T-helper 22 cell (primary cell): Measurements from ENCODE around the gene SPDYE16.
"Not testable (repeated sequence)": the region's sequence is repeated elsewhere in the genome, so short reads cannot be mapped to it uniquely, and the experiment has no call there.

ENCODE experiments used
- DNase-seq: peaks from one replicate; pipeline ENCODE4 v3.0.0-alpha.2; 2020; ENCODE audit warnings: low read depth

The SPDYE16 gene

DNA sequence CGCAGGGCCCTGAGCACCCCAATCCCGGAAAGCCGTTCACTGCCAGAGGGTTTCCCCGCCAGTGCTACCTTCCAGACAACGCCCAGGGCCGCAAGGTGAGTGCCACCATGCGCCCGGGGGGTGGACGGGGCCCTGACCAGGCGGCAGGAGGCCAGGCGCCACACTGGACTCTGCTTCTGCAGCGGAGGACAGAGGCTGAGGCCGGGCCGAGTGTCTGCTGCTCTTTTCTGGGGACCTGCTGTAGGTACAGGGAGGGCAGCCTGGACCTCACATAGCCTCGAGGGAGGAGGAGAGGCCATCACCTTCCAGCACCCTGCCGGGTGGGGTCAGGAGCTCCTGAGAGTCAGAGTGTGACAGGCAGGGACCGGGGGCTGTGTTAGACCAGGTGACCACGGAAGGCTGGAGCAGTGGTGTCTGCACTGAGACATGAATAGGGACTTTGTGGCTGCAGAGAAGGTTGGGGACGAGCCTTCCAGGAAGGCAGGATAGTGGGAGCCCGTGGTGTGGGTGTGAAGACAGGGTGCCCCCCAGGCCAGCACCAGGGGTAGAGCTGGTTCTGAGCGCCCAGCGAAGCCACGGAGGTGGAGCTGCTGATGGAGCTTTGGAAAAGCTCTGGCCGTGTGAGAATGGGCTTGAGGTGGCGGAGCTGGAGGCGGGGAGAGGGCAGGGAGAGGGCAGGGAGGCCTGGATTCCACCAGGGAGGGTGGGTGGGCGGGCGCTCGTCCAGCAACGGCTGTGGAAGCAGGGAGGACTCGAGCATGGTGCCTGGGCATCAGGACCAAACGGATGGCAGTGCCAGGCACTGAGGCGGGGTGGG, 38.5 kb downstream of the SPDYE16 start:
- DNase-seq = not testable (repeated sequence)

DNA sequence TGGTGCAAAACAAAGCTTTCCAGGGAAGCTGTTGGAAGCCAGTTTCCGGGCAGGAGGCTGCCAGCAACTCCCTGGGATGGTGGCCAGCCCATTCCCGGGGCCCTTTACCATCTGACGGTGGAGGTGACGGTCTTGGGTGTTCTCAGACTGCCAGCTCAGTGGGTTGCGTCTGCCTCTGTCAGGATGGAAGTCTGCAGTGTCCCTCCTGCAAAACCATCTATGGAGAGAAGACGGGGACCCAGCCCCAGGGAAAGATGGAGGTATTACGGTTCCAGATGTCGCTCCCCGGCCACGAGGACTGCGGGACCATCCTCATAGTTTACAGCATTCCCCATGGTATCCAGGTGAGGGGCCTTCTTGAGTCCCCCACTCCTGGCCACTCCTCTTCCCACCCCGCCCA, 39.9 kb downstream of the SPDYE16 start:
- not testable (repeated sequence) for DNase-seq

DNA sequence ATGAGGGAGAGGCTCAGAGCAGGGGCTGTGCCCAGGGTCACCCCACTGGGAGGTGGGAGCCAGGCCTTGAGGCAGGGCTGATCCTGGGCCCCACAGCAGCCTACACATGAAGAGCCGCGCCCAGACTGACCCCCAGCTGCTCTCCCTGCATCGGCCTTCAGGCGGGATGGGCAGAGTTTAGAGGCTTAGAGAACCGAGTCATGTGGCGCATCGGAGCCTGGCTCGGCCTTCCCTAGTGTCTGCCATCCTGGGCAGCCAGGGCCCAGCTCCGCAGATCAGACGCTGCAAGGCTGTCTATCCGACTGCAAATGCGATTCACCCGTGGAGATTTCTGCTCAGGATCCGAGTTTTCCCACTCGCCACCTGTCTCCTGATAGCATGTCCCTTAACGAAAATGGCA, 40.3 kb downstream of the SPDYE16 start:
- DNase-seq = not testable (repeated sequence)

DNA sequence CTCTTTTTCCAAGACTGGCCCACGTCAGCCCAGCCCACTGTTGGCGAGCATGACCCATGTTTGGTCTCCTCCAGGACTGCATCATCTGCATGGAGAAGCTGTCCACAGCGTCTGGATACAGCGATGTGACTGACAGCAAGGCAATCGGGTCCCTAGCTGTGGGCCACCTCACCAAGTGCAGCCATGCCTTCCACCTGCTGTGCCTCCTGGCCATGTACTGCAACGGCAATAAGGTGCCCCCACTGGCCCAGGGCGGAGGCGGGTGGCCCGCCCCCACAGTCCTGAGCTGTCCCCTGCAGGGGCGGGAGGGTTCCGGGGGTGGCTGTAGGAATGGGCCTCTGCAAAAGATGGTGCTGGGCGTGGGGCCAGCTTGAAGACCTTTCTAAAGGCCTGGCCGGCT, 40.9 kb downstream of the SPDYE16 start:
- DNase-seq = not testable (repeated sequence)

DNA sequence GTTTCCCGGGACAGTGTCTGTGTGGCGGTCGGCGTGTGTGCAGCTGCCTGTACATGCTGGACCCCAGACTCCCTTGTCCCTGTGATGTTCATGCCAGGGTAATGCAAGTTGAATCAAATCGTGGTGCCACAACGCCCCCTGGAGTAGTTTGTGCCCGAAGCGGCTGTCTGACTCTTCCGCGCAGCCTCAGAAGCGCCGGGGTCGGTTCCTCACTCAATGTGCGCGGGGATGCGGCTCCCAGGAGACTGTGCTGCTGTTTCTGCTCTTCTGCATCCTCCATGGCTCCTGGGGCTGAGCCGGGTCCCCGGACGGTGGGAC, 43.2 kb downstream of the SPDYE16 start:
- DNase-seq = not testable (repeated sequence)

DNA sequence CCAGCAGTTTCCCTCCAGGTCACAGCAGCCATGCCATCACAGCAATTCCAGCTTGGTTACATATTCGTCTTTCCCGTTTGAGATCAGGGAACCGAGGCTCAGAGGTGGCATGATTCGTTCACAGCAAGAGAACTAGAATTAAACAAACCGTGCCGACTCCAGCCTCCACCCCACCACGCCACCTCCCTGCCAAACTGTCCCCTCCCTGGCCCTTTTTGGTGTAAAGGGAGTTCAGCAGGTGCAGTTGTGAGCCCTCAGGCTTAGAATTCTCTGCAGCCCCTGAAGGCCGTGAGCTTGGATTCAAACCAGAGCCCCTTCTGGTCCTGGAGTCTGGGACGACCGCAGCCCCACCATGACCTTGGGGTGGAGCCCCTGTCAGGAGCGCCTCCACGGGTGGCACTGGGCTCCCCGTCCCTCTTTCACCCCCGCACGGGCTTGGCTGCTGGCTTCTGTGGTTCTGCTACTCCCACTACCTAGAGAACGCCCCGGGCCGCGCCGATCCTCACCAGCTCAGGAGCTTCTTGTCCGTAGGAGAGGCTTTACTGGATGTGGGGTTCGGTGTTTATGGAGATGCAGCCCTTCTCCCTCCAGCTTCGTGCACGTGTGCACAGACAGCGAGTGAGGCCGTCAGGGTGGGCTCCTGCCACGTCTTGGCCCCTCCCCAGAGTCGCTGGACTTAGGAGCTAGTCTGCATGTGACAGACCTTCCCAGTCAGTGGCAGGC, 43.7 kb downstream of the SPDYE16 start:
- not testable (repeated sequence) for DNase-seq

DNA sequence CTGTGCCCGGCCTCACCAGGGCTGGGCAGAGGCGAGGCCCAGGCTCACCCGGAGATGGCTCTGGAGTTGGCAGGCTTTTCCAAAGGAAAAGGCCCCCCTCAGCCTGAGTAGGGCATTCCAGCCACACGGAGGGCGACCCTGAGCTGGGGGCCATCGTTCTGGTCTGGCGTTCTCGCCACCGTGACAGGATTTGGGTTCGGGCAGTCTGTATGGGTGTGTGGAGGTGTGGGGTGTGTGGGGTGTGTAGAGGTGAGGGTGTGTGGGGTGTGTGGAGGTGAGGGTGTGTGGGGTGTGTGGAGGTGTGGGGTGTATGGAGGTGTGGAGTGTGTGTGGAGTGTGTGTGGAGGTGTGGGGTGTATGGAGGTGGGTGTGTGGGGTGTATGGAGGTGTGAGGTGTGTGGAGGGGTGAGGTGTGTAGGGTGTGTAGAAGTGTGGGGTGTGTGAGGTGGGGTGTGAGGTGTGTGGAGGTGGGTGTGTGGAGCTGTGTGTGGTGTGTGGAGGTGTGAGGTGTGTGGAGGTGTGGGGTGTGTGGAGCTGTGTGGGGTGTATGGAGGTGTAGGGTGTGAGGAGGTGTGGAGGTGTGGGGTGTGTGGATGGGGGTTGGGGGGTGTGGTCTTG, 44.4 kb downstream of the SPDYE16 start:
- not testable (repeated sequence) for DNase-seq

DNA sequence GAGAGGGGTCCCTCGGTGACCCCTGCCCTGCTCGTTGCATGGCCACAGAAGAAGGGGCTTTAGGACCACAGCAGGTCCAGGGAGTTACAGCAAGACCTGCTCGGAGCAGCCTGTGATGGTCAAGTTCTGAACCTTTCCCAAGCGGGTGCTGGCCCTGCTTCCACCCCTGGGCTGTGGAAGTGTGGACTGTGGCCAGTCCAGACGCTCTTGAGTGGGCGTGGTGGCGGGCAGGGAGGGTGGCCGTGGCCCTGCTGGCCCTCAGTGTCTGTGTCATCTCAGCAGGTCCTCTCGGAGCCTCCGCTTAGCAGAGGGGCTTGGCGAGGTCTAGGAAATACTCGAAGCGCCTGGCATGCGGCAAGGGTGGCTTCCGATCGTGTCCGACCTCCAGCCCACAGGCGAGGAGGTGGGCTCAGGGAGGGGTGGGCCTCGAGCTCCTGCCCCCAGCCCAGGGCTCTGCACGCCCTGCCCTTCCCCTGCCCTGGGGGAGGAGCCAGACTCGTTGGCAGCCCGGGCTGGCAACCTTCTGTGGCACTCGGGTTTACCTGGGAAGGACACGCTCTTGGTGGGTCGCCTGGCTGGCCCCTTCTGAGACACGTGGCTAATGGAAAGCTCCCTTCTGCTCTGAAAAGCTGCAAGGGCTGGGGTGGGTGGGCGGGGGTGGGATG, 45.0 kb downstream of the SPDYE16 start:
- not testable (repeated sequence) for DNase-seq

DNA sequence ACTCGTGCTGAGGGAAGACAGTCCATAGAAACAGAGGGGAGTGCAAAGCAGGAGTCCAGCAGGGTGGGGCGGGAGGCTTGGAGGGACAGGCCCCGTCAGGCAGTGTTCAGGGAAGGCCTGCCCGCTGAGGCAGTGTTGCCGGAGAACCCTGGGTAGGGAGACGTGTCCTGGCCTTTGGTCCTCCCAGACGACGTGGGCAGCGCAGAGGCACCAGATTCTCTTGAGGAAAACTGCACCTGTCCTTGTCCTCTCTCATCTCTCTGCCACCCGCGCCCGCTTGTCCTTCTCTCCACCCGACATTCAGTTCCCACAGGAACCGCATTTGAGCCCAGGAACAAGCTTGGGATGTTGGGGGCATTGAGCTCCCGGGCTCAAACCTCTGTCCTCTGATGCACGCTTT, 47.4 kb downstream of the SPDYE16 start:
- DNase-seq = not testable (repeated sequence)

DNA sequence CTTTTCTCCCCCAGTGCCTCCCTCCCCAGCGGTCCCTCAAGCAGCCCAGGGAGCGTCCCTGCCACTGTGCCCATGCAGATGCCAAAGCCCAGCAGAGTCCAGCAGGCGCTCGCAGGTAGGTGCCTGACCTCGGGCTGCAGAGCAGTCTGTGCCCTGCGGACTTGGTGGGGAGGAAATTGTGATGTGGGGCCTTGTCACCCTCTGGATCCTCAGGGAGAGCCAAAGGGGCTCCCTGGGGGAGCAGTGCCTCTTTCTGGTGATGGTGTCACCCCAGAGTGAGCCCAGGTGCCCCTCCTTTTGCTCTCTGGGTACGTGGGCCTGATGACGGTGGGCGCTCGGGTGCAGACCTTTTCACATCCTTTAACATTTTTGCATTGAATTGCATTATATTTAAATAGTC, 51.0 kb downstream of the SPDYE16 start:
- not testable (repeated sequence) for DNase-seq

DNA sequence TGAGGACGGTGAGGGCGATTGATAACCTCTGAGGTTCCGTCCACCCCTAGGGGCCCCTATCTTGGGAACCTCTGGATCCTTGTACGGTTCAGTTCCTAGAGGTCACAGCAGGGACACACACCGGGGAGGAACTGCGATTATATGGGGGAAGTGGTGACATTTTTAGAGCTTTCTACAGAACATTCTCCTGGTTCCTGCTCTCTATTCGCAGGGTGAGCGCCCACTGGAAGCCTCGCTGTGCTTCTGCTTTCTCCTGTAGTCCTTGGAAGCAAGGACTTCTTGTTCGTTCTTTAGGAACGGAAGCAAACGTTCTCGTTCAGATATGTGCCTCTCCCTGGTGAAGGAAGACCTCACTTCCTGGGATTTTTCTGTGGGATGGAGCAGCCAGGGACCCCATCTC, 55.1 kb downstream of the SPDYE16 start:
- not testable (repeated sequence) for DNase-seq

DNA sequence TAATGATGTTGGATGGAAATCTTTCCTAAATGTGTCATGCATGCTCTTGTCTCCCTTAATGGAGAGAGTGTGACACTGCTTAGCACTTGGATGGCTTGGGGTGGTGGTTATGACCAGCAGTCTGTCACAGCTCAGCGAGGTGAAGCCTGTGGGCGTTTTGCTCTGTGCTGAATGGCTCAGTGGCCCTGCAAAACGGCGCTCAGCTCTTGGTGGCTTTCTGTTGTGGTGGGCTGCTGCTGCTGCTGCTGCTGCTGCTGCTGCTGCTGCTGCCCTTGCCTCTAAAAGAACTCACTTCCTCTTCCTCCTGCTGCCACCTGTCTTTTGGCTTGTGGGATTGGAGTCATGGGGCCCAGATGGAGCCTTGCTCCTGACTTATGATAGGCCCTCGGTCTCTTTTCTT, 56.5 kb downstream of the SPDYE16 start:
- DNase-seq = not testable (repeated sequence)

DNA sequence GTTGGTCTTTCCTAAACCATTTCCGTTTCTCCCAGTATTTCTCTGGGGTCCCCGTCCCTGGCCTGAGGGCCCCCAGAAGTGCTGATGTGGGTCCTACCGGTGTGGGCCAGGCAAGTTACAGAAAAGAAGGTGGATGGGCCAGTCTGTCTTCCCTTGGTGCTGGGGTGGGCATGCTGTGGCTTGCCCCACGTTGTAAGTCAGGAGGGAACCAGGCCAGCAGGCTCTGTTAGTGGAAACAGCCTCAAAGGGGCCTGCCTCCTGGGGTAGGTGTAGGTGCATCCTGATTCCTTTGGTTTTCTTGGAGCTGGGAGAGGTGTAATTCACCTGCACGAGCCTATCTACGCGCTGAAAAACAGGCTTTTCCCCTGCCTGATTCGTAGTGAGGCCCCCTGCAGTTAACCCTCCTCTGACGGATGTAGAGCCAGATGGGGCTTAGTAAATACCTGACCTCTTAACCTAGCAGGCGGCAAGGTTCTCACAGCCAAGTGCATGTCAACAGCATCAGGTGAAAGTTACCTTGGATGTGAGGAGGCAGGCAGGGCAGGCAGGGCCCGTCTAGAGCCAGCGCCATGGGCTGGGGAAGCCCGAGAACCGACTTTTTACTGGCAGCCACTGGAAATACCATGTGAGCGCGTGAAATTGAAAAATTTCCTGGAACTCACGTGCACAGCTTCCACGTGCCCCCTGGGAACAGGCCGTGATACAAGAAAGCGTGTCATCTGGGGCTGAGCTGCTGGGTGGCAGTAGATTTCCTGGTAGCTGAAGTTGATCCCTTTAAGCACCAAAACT, 57.1 kb downstream of the SPDYE16 start:
- DNase-seq = not testable (repeated sequence)

DNA sequence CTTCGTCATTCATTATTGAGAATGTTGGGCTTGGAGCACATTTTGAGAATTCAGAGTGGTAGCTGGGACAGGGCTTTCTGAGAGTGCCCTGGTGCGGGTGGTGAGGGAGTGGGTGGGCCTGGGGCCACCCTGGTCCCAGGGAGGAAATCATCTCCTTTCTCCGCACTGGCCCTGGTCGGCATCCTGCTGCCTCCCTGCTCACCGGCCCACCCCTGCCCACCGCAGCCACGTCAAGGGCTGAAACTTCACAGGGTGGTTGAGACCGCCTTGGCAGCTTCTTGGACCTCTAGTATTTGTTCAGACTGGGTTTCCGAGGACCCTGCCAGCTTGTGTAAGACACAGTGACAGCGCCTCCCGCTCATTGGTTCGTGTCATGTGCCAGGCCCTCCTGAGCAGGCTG, 58.6 kb downstream of the SPDYE16 start:
- DNase-seq = not testable (repeated sequence)

DNA sequence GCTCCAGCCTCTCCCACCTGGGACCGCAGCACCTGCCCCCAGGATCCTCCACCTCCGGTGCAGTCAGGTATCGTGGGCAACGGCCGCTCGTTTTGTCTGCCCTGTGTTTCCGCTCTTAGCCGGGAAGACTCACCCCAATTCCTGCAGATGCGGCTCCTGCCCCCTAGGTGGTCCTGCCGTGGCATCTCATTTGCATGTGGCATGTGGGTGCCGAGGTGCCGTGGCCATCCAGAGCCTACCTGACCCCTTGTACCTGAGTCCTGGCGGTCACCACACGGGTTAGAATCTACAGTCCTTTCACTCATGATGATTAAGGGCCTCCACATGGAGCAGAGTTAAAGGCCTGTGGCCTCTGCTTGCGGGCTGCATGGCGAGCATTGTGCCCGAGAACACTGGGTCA, 60.0 kb downstream of the SPDYE16 start:
- not testable (repeated sequence) for DNase-seq

DNA sequence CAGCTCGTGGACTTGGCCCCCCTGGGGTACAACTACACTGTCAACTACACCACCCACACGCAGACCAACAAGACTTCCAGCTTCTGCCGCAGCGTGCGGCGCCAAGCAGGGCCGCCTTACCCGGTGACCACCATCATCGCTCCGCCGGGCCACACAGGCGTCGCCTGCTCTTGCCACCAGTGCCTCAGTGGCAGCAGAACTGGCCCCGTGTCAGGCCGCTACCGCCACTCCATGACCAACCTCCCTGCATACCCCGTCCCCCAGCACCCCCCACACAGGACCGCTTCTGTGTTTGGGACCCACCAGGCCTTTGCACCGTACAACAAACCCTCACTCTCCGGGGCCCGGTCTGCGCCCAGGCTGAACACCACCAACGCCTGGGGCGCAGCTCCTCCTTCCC, 60.4 kb downstream of the SPDYE16 start:
- DNase-seq = not testable (repeated sequence)
